Skeletal muscle tissue (tissue), 4 donors: ENCODE results near the gene ARHGAP19. TPM values are rescaled to one million over a fixed set of nuclear protein-coding genes. Genes with fewer than 3 reads are reported as not detected.

Experiments
- H3K27ac ChIP-seq: one replicate; pipeline ENCODE4 v1.7.0; 2013; ENCODE audit warnings: mild to moderate bottlenecking, low read depth, low read length, inconsistent platforms
- H3K27me3 ChIP-seq, 3 donors: one replicate each; pipeline ENCODE4 v1.7.0; 2013; ENCODE audit warnings: low read length in 3 of 3; ENCODE audit not compliant: control insufficient read depth in 3 of 3, insufficient read depth in 3 of 3
- H3K36me3 ChIP-seq, 3 donors: one replicate each; pipeline ENCODE4 v1.7.0; 2013; ENCODE audit warnings: low read length in 3 of 3; ENCODE audit not compliant: control insufficient read depth in 3 of 3, insufficient read depth in 3 of 3
- H3K4me1 ChIP-seq, 3 donors: one replicate each; pipeline ENCODE4 v1.7.0; 2013; ENCODE audit warnings: low read length in 3 of 3, mild to moderate bottlenecking in 3 of 3; ENCODE audit not compliant: control insufficient read depth in 3 of 3, insufficient read depth in 3 of 3
- H3K4me3 ChIP-seq, 3 donors: one replicate each; pipeline ENCODE4 v1.7.0; 2013; ENCODE audit warnings: low read length in 3 of 3
- H3K9ac ChIP-seq, 3 donors: one replicate each; pipeline ENCODE4 v1.7.0; 2013; ENCODE audit warnings: low read length in 3 of 3, mild to moderate bottlenecking in 3 of 3, moderate library complexity in 2 of 3, low read depth in 1 of 3
- H3K9me3 ChIP-seq, 3 donors: one replicate each; pipeline ENCODE4 v1.7.0; 2013; ENCODE audit warnings: low read length in 3 of 3; ENCODE audit not compliant: control insufficient read depth in 3 of 3
- total RNA-seq: library from RNA; depleted of rRNA; stranded (reverse); fragments of >200 nt; gene quantifications from one replicate; pipeline ENCODE4 v1.2.3, GENCODE V29; 2014
- donor health status: Osteomylitis.

ARHGAP19 gene
- total RNA-seq, 1 donor from 2014 or later = 13.0 TPM

- H3K9ac ChIP-seq = no peak overlapping the region
Observed at GRCh38 chr10:97323501-97323900, 31.1 kb upstream of the ARHGAP19 start.

GRCh38 chr10:97321804-97322190, 29.4 kb upstream of the ARHGAP19 start:
- Histone ChIP-seq H3K36me3 (no peaks in the 10 kb centered on the region), H3K27ac (no peak overlapping the region), H3K9ac (no peak overlapping the region), H3K4me3 (peak overlapping the region in 1 of 3 donors; percentile 49), H3K27me3 (no peaks in the 10 kb centered on the region), H3K4me1 (peaks cover 20 to 29% (median 24%) of the 10 kb centered on the region in 3 donors), H3K9me3 (no peaks in the 10 kb centered on the region)

More at GRCh38 chr10:97323501-97323900, 31.1 kb upstream of the ARHGAP19 start:
- no peaks in the 10 kb centered on the region for H3K27me3 ChIP-seq
- H3K27ac ChIP-seq = no peak overlapping the region
- peaks cover 19 to 28% (median 22%) of the 10 kb centered on the region in 3 donors for H3K4me1 ChIP-seq
- H3K36me3 ChIP-seq = peaks cover 0 to under 1% (median 0%) of the 10 kb centered on the region in 3 donors
- no peaks in the 10 kb centered on the region for H3K9me3 ChIP-seq
- H3K4me3 ChIP-seq = no peak overlapping the region

- H3K27ac ChIP-seq = no peak overlapping the region
- peaks cover 20 to 29% (median 24%) of the 10 kb centered on the region in 3 donors for H3K4me1 ChIP-seq
- peak overlapping the region; percentile 67 to 99 (median 97) for H3K9ac ChIP-seq
- peak overlapping the region; percentile 49 to 91 (median 91) for H3K4me3 ChIP-seq
- no peaks in the 10 kb centered on the region for H3K36me3 ChIP-seq
- no peaks in the 10 kb centered on the region for H3K9me3 ChIP-seq
- H3K27me3 ChIP-seq = no peaks in the 10 kb centered on the region
Observed at GRCh38 chr10:97321032-97321803, 28.8 kb upstream of the ARHGAP19 start.

GRCh38 chr10:97320480-97321031, 28.1 kb upstream of the ARHGAP19 start:
- H3K9me3 ChIP-seq = no peaks in the 10 kb centered on the region
- no peaks in the 10 kb centered on the region for H3K36me3 ChIP-seq
- H3K4me3 ChIP-seq = peak overlapping the region; percentile 78 to 91 (median 91)
- peak overlapping the region; percentile 67 to 99 (median 97) for H3K9ac ChIP-seq
- H3K27ac ChIP-seq = peak overlapping the region; percentile 49
- no peaks in the 10 kb centered on the region for H3K27me3 ChIP-seq
- peaks cover 20 to 29% (median 24%) of the 10 kb centered on the region in 3 donors for H3K4me1 ChIP-seq

GRCh38 chr10:97319671-97320479, 27.4 kb upstream of the ARHGAP19 start:
- no peaks in the 10 kb centered on the region for H3K36me3 ChIP-seq
- peaks cover 20 to 29% (median 24%) of the 10 kb centered on the region in 3 donors for H3K4me1 ChIP-seq
- H3K27ac ChIP-seq = peak overlapping the region; percentile 96
- no peaks in the 10 kb centered on the region for H3K9me3 ChIP-seq
- H3K27me3 ChIP-seq = no peaks in the 10 kb centered on the region
- H3K9ac ChIP-seq = peak overlapping the region; percentile 67 to 99 (median 97)
- peak overlapping the region; percentile 78 to 91 (median 91) for H3K4me3 ChIP-seq

GRCh38 chr10:97318772-97319651, 26.6 kb upstream of the ARHGAP19 start, which contains the start of gene FRAT1:
Gene FRAT1 (plus strand): TSS chr10:97319271. CDS start chr10:97319454, 183 bp downstream.
- Histone ChIP-seq H3K36me3 (no peaks in the 10 kb centered on the region), H3K9me3 (no peaks in the 10 kb centered on the region), H3K4me3 (peak within 1 kb of the TSS; percentile 88 to 91 (median 91)), H3K27ac (peak within 1 kb of the TSS; percentile 96), H3K4me1 (peaks cover 20 to 29% (median 24%) of the 10 kb centered on the region in 3 donors), H3K27me3 (no peaks in the 10 kb centered on the region), H3K9ac (peak within 1 kb of the TSS; percentile 92 to 99 (median 97))

GRCh38 chr10:97314671-97315070, 22.2 kb upstream of the ARHGAP19 start:
- Histone ChIP-seq H3K27me3 (no peaks in the 10 kb centered on the region), H3K9me3 (no peaks in the 10 kb centered on the region)

GRCh38 chr10:97312897-97313296, 20.5 kb upstream of the ARHGAP19 start:
- Histone ChIP-seq H3K9ac (no peak overlapping the region), H3K36me3 (no peaks in the 10 kb centered on the region), H3K4me3 (no peak overlapping the region), H3K27ac (no peak overlapping the region), H3K27me3 (no peaks in the 10 kb centered on the region), H3K4me1 (peaks cover 5 to 7% (median 5%) of the 10 kb centered on the region in 3 donors), H3K9me3 (no peaks in the 10 kb centered on the region)

More at GRCh38 chr10:97314671-97315070, 22.2 kb upstream of the ARHGAP19 start:
- Histone ChIP-seq H3K9ac (no peak overlapping the region), H3K4me1 (peaks cover 3 to 4% (median 4%) of the 10 kb centered on the region in 3 donors), H3K4me3 (no peak overlapping the region), H3K27ac (no peak overlapping the region), H3K36me3 (no peaks in the 10 kb centered on the region)

GRCh38 chr10:97311111-97311626, 18.7 kb upstream of the ARHGAP19 start:
- no peak overlapping the region for H3K9ac ChIP-seq
- peaks cover 11 to 14% (median 11%) of the 10 kb centered on the region in 3 donors for H3K4me1 ChIP-seq
- no peaks in the 10 kb centered on the region for H3K36me3 ChIP-seq
- H3K27ac ChIP-seq = no peak overlapping the region
- H3K27me3 ChIP-seq = no peaks in the 10 kb centered on the region
- H3K4me3 ChIP-seq = no peak overlapping the region
- no peaks in the 10 kb centered on the region for H3K9me3 ChIP-seq
